Right cardiac atrium (tissue), 5 donors: ENCODE results near the gene MYL9. TPM values are rescaled to one million over a fixed set of nuclear protein-coding genes. Genes with fewer than 3 reads are reported as not detected.
A peak's percentile ranks its signal among the peaks of the same experiment; 100 is the strongest.

Experiments
- ATAC-seq, 2 donors: fragments of 200-7000 bp; cut with Tn5 transposase; one replicate each; pipeline versions ENCODE4 v1.8.0 to v1.9.1; 2020; ENCODE audit warnings: moderate library complexity in 2 of 2, mild to moderate bottlenecking in 1 of 2
- DNase-seq, 3 donors: peaks; one replicate each; pipeline ENCODE4 v3.0.0-alpha.2; 2020
- H3K27ac ChIP-seq: one replicate; pipeline ENCODE4 v1.5.1; 2013; ENCODE audit warnings: mild to moderate bottlenecking, low read length, control low read depth, moderate library complexity
- H3K27me3 ChIP-seq: one replicate; pipeline ENCODE4 v1.6.1; 2013; ENCODE audit not compliant: control insufficient read depth, insufficient read depth
- H3K4me1 ChIP-seq: one replicate; pipeline ENCODE4 v1.6.1; 2013; ENCODE audit warnings: low read length; ENCODE audit not compliant: control insufficient read depth, insufficient read depth
- H3K4me3 ChIP-seq: one replicate; pipeline ENCODE4 v1.5.1; 2013; ENCODE audit warnings: low read length, control low read depth
- H3K9me3 ChIP-seq: one replicate; pipeline ENCODE4 v1.6.1; 2013; ENCODE audit warnings: low read length; ENCODE audit not compliant: control insufficient read depth
- WGBS: extraction: QIAGEN DNeasy Blood & Tissue Kit; methylation state at CpG from one replicate; pipeline ENCODE4 v1.1.7; 2013; 5-methylcytosine and 5-hydroxymethylcytosine counted together
- intact Hi-C, 4 donors: fragments of 100-400 bp; cut with DNase I; formaldehyde crosslinking; loops; one replicate each; pipeline versions ENCODE4 v1.11.0 to v1.14.0; 2022 to 2023
- polyA plus RNA-seq: library from polyadenylated mRNA; stranded (reverse); fragments of 200-250 nt; gene quantifications from one replicate; pipeline ENCODE4 v1.2.3, GENCODE V29; 2013
- total RNA-seq, 4 donors: library from RNA; stranded (reverse); fragmentation: NEBNext Ultra II Directional; extraction: Animal tissue kit (Norgen Biotek cat#: 25700); gene quantifications; one replicate each; pipeline ENCODE4 v1.2.1, GENCODE V29; 2021
- donor health status: healthy with polysubstance abuse.
- donor health status: DM: no; HTN: yes; CAD: no.
- donor health status: DM: no; HTN: no; CAD: no.
- donor health status: DM: no; HTN: yes; CAD: no; lungs with severe emphysema.
- donor health status: DM: yes; HTN: yes; CAD: no.

MYL9 gene
- total and polyA plus RNA-seq, 5 donors: 1,393 to 2,567 (median 1,857) TPM

- H3K9me3 ChIP-seq: no peaks in the 10 kb centered on the region
- intact Hi-C loops: no loop called here
- DNase-seq: no peak
- H3K4me3 ChIP-seq: no peak overlapping the region
- no peaks in the 10 kb centered on the region for H3K4me1 ChIP-seq
- ATAC-seq: no peak
- H3K27me3 ChIP-seq: no peaks in the 10 kb centered on the region
- 66% methylated on average over 8 of the region's 8 CpGs for WGBS
- H3K27ac ChIP-seq: no peak overlapping the region
Observed at GRCh38 chr20:36585410-36586125, 44.2 kb downstream of the MYL9 start.

- no peak overlapping the region for H3K4me3 ChIP-seq
- H3K4me1 ChIP-seq: no peaks in the 10 kb centered on the region
- no peak overlapping the region for H3K27ac ChIP-seq
Observed at GRCh38 chr20:36587388-36588070, 46.2 kb downstream of the MYL9 start.

GRCh38 chr20:36591281-36591680, 50.0 kb downstream of the MYL9 start:
- H3K4me3 ChIP-seq: no peak overlapping the region
- intact Hi-C loops: loop anchor here in 3 of 4 donors (5.0 kb wide), 1 partner anchor 34 kb away; no protein-coding TSS in a partner anchor
- no peak overlapping the region for H3K27ac ChIP-seq
- 72% methylated on average over 5 of the region's 5 CpGs for WGBS
- no peak for DNase-seq
- H3K27me3 ChIP-seq: no peaks in the 10 kb centered on the region
- H3K9me3 ChIP-seq: no peaks in the 10 kb centered on the region
- no peaks in the 10 kb centered on the region for H3K4me1 ChIP-seq
- ATAC-seq: no peak

More at GRCh38 chr20:36587388-36588070, 46.2 kb downstream of the MYL9 start:
- no peak for DNase-seq
- WGBS: 81% methylated on average over 3 of the region's 3 CpGs
- Histone ChIP-seq H3K9me3 (no peaks in the 10 kb centered on the region), H3K27me3 (no peaks in the 10 kb centered on the region)
- intact Hi-C loops: no loop called here
- peak; percentile 14 to 57 for ATAC-seq

- Histone ChIP-seq H3K4me1 (no peaks in the 10 kb centered on the region), H3K4me3 (no peak overlapping the region), H3K9me3 (no peaks in the 10 kb centered on the region), H3K27me3 (no peaks in the 10 kb centered on the region), H3K27ac (no peak overlapping the region)
- ATAC-seq: peak; percentile 46 to 48
- WGBS: 78% methylated on average over 9 of the region's 9 CpGs
- intact Hi-C loops: loop anchor here in 3 of 4 donors (5.0 kb wide), 1 partner anchor 35 kb away; no protein-coding TSS in a partner anchor
- peak in 1 of 3 donors; percentile 61 for DNase-seq
Observed at GRCh38 chr20:36591854-36592641, 50.7 kb downstream of the MYL9 start.

GRCh38 chr20:36593347-36593929, 52.1 kb downstream of the MYL9 start:
- Histone ChIP-seq H3K27ac (no peak overlapping the region), H3K27me3 (no peaks in the 10 kb centered on the region), H3K9me3 (no peaks in the 10 kb centered on the region), H3K4me3 (no peak overlapping the region), H3K4me1 (no peaks in the 10 kb centered on the region)
- intact Hi-C loops: loop anchor here in 3 of 4 donors (5.0 kb wide), 1 partner anchor 36 kb away; no protein-coding TSS in a partner anchor
- ATAC-seq (no peak), DNase-seq (no peak)
- WGBS: 86% methylated on average over 5 of the region's 5 CpGs

GRCh38 chr20:36599912-36600345, 58.6 kb downstream of the MYL9 start:
- H3K9me3 ChIP-seq: no peaks in the 10 kb centered on the region
- H3K27me3 ChIP-seq: no peaks in the 10 kb centered on the region
- peaks cover 2% of the 10 kb centered on the region for H3K4me1 ChIP-seq
- DNase-seq (no peak), ATAC-seq (no peak)
- no peak overlapping the region for H3K27ac ChIP-seq
- intact Hi-C loops: loop anchor here in 1 of 4 donors (10.0 kb wide), 1 partner anchor 145 kb away; the partner anchor contains the start of gene NDRG3
- 31% methylated on average over 5 of the region's 5 CpGs for WGBS
- H3K4me3 ChIP-seq: no peak overlapping the region

Other genes starting within 250 kb of the MYL9 start
- 10 to 100 TPM; 42.6 to 60.5 (median 44.6) TPM for gene DLGAP4, start 235.2 kb upstream of the MYL9 start, total RNA-seq
- gene DLGAP4, start 235.2 kb upstream of the MYL9 start, polyA plus RNA-seq: 40.7 TPM
- 10 to 100 TPM in 2 of 4 donors, 1 to 10 TPM in 2; 9.9 to 13.4 (median 10.1) TPM for gene TGIF2, start 32.1 kb downstream of the MYL9 start, total RNA-seq
- 4.9 TPM for gene TGIF2, start 32.1 kb downstream of the MYL9 start, polyA plus RNA-seq
- gene RAB5IF, start 64.3 kb downstream of the MYL9 start, total RNA-seq: 10 to 100 TPM; 60.2 to 69.9 (median 62.9) TPM
- 74.3 TPM for gene RAB5IF, start 64.3 kb downstream of the MYL9 start, polyA plus RNA-seq
- gene SLA2, start 104.7 kb downstream of the MYL9 start, total RNA-seq: under 1 TPM; 0.28 to 0.70 (median 0.61) TPM
- 0.20 TPM for gene SLA2, start 104.7 kb downstream of the MYL9 start, polyA plus RNA-seq
- gene NDRG3, start 204.6 kb downstream of the MYL9 start, total RNA-seq: 10 to 100 TPM; 28.0 to 40.7 (median 34.7) TPM
- 25.5 TPM for gene NDRG3, start 204.6 kb downstream of the MYL9 start, polyA plus RNA-seq
- gene DSN1, start 232.2 kb downstream of the MYL9 start, total RNA-seq: 1 to 10 TPM; 4.9 to 7.5 (median 5.7) TPM
- gene DSN1, start 232.2 kb downstream of the MYL9 start, polyA plus RNA-seq: 5.0 TPM